ENCODE data around the gene DMAC2L. TPM values are rescaled to one million over a fixed set of nuclear protein-coding genes. Genes with fewer than 3 reads are reported as not detected.

Gene DMAC2L, protein sequence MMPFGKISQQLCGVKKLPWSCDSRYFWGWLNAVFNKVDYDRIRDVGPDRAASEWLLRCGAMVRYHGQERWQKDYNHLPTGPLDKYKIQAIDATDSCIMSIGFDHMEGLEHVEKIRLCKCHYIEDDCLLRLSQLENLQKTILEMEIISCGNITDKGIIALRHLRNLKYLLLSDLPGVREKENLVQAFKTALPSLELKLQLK
- total RNA-seq = 10 to 100 TPM; 21.1 to 28.3 (median 22.1) TPM

DNA sequence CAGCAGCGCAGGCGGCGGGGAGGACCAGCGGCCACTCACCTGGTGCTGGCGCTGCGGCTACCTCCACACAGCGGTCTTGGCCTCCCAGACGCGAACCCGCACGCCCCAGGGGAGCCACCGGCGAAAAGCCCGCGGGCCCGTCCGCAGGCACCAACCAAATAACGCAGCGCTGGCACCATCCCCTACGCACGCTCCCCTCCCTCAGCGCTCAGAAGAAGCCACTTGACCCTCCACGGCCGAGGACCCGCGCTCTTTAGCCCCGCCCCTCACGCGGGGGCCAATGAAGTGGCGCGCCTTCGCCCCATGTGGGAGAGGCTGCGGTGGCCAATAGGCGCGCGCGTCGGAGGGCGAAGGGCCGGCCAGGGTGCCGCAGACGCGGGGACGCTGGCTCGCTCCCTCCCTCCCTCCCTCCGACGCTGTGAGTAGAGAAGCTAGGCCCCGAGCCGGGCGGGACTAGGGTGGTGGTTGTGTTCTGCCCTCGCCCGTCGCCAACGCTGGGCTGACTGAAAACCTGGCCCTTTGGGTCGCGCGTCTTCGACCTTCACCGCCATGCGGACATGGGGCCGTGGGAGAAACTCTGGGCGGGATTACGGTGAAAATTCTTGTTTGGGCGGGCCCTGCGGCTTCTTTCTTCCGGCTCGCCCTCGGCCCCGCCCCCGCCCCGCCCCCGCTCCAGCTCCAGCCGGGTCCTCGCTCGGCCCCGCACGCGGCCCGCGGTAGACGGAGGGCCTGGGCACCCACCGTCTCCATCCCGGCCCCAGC lies at the start of gene DMAC2L, which contains the start of gene L2HGDH:
Gene DMAC2L (plus strand): TSS at position 353 of the 762 bp plus-strand sequence. CDS start 9,164 bp downstream, outside the sequence.
Gene L2HGDH (minus strand): TSS at position 258 of the 762 bp plus-strand sequence. CDS start 79 bp downstream, at position 179.
- H3K4me3 ChIP-seq = peak within 1 kb of the TSS; percentile 69 to 89
- no CpG with 5 or more reads among the region's 83 CpGs for WGBS, 2 donors (ENCODE audit: low coverage in 1 of 2)
- TF ChIP-seq POLR2A (IDR thresholded peaks at IDR 0.05) = peak; percentile 70 to 83
- no peak for TF ChIP-seq EP300 (IDR thresholded peaks at IDR 0.05)
- TF ChIP-seq, protein P1, sequence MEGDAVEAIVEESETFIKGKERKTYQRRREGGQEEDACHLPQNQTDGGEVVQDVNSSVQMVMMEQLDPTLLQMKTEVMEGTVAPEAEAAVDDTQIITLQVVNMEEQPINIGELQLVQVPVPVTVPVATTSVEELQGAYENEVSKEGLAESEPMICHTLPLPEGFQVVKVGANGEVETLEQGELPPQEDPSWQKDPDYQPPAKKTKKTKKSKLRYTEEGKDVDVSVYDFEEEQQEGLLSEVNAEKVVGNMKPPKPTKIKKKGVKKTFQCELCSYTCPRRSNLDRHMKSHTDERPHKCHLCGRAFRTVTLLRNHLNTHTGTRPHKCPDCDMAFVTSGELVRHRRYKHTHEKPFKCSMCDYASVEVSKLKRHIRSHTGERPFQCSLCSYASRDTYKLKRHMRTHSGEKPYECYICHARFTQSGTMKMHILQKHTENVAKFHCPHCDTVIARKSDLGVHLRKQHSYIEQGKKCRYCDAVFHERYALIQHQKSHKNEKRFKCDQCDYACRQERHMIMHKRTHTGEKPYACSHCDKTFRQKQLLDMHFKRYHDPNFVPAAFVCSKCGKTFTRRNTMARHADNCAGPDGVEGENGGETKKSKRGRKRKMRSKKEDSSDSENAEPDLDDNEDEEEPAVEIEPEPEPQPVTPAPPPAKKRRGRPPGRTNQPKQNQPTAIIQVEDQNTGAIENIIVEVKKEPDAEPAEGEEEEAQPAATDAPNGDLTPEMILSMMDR (IDR thresholded peaks at IDR 0.05) = peak in 2 of 4 experiments; percentile 15 to 65
- TF ChIP-seq POLR2AphosphoS5 (IDR thresholded peaks at IDR 0.05) = peak; percentile 82
- ATAC-seq = peak; percentile 98
- no peaks in the 10 kb centered on the region for H3K27me3 ChIP-seq
- no peaks in the 10 kb centered on the region for H3K36me3 ChIP-seq
- peak within 1 kb of the TSS; percentile 60 to 96 (median 94) for H3K27ac ChIP-seq
- H3K4me1 ChIP-seq = peaks cover 0 to 22% (median 7%) of the 10 kb centered on the region in 3 donors
- H3K9me3 ChIP-seq = no peaks in the 10 kb centered on the region

DNA sequence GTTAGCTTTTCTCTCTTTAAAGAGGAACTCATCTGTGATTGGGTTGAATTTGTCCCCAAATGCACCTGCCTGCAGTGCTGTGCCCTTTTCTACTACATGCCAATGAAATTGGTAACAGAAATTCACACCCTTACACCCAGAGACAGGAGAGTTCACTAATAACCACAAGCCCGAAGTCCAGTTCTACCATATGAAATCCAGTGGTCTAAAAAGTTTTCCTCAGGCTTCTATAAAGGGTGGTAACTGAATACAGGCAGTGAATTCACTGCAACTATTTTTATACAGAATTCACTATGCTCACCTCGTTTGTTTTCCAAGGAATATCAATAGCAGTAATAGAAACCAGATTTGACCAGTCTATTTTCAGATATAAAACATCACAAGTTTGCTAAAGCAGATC lies 49.3 kb upstream of the DMAC2L start:
- no peak for TF ChIP-seq EP300 (IDR thresholded peaks at IDR 0.05)
- TF ChIP-seq, protein P1 (IDR thresholded peaks at IDR 0.05) = no peak
- no peak for TF ChIP-seq POLR2AphosphoS5 (IDR thresholded peaks at IDR 0.05)
- TF ChIP-seq POLR2A (IDR thresholded peaks at IDR 0.05) = no peak
- 41 to 60% methylated on average over 2 of the region's 2 CpGs for WGBS, 2 donors (ENCODE audit: low coverage in 1 of 2)

DNA sequence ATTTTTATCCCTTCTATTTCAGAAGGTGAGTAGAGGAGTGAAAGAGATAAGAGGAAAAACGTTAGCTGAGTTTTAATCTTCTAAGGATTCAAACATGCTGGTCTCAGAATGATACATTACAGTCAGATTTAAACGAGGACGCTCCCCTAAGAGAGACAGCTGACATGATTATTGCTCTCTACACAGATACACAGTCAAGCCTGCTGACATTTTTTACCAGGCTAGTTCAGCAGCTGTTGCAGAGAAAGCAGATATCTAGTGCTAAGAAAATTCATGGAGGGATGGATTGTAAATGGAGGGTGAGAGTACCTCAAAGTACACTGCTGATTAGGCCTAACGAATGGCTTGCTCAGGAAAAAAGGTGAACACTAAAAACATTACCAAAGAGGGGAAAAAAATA lies 48.8 kb upstream of the DMAC2L start:
- H3K4me3 ChIP-seq = no peak overlapping the region
- H3K9me3 ChIP-seq = no peaks in the 10 kb centered on the region
- peaks cover 0 to 39% of the 10 kb centered on the region in 2 donors for H3K36me3 ChIP-seq
- WGBS, 2 donors (ENCODE audit: low coverage in 1 of 2) = 65 to 82% methylated on average over 4 of the region's 4 CpGs
- H3K4me1 ChIP-seq = no peaks in the 10 kb centered on the region
- TF ChIP-seq, protein P1 (IDR thresholded peaks at IDR 0.05) = no peak
- TF ChIP-seq POLR2A (IDR thresholded peaks at IDR 0.05) (no peak), EP300 (IDR thresholded peaks at IDR 0.05) (no peak), POLR2AphosphoS5 (IDR thresholded peaks at IDR 0.05) (no peak)
- H3K27ac ChIP-seq = no peak overlapping the region
- no peak for ATAC-seq
- H3K27me3 ChIP-seq = no peaks in the 10 kb centered on the region

More for the DNA sequence above, 49.3 kb upstream of the DMAC2L start:
- Histone ChIP-seq H3K36me3 (peaks cover 0 to 34% of the 10 kb centered on the region in 2 donors), H3K27me3 (no peaks in the 10 kb centered on the region), H3K27ac (no peak overlapping the region), H3K4me1 (no peaks in the 10 kb centered on the region), H3K4me3 (no peak overlapping the region), H3K9me3 (no peaks in the 10 kb centered on the region)
- ATAC-seq = no peak

DNA sequence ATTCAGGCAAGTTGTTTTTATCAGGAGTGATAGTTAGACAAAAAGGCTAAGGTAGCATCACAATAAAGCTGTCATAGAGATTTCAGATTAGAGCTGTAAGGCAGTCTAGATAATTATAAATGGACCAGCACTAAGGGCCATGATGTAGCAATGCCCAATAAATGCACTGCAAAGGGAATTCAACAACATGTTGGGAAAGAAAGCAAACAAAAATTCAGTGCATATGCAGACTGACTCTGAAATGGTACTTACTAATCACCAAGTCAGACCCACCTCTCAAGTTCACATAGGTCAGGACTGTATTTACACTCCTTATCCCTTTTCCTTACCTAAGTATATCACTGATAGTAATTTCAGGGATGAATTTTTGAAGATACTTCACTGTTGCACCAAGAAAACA lies 47.1 kb upstream of the DMAC2L start:
- H3K4me3 ChIP-seq = no peak overlapping the region
- no peak for ATAC-seq

More for the DNA sequence above, 47.1 kb upstream of the DMAC2L start:
- TF ChIP-seq POLR2AphosphoS5 (IDR thresholded peaks at IDR 0.05) (no peak), EP300 (IDR thresholded peaks at IDR 0.05) (no peak), POLR2A (IDR thresholded peaks at IDR 0.05) (no peak)
- TF ChIP-seq, protein P1 (IDR thresholded peaks at IDR 0.05) = no peak
- Histone ChIP-seq H3K4me1 (no peaks in the 10 kb centered on the region), H3K27me3 (no peaks in the 10 kb centered on the region), H3K36me3 (peaks cover 0 to 45% of the 10 kb centered on the region in 2 donors), H3K27ac (no peak overlapping the region), H3K9me3 (no peaks in the 10 kb centered on the region)

Data from gastroesophageal sphincter (tissue), 4 donors.